NT2/D1 (cell line): ENCODE measurements around the gene RTN4RL1.

ENCODE experiments used
- DNase-seq: peaks from one replicate; pipeline ENCODE4 v3.0.0-alpha.2; 2011; ENCODE audit warnings: low read depth, low spot score
- H3K27me3 ChIP-seq: 2 replicates; pipeline ENCODE4 v1.6.0; 2011; ENCODE audit warnings: mild to moderate bottlenecking; ENCODE audit not compliant: insufficient read length, insufficient read depth
- H3K36me3 ChIP-seq: 2 replicates; pipeline ENCODE4 v1.6.1; 2011; ENCODE audit warnings: mild to moderate bottlenecking, low read length, mixed read lengths; ENCODE audit not compliant: insufficient read depth, insufficient read length
- H3K4me1 ChIP-seq: 2 replicates; pipeline ENCODE4 v1.5.1; 2011; ENCODE audit not compliant: insufficient read depth, insufficient read length
- H3K4me3 ChIP-seq: 2 replicates; pipeline ENCODE4 v1.5.1; 2011; ENCODE audit warnings: low read depth; ENCODE audit not compliant: insufficient read length
- H3K9ac ChIP-seq: 2 replicates; pipeline ENCODE4 v1.6.0; 2011; ENCODE audit warnings: low read depth; ENCODE audit not compliant: insufficient read length
- H3K9me3 ChIP-seq: 2 replicates; pipeline ENCODE4 v1.5.1; 2011; ENCODE audit warnings: mild to moderate bottlenecking, low read length; ENCODE audit not compliant: insufficient read depth
- SUZ12 ChIP-seq: IDR thresholded peaks from 2 replicates; pipeline ENCODE4 v1.6.1; 2011; ENCODE audit not compliant: insufficient read length, insufficient read depth; ENCODE audit errors: extremely low read depth
- YY1 ChIP-seq: IDR thresholded peaks from 2 replicates; pipeline ENCODE4 v1.6.1; 2011; ENCODE audit not compliant: insufficient read length, insufficient read depth
- ZNF274 ChIP-seq: IDR thresholded peaks from 2 replicates; pipeline ENCODE4 v1.6.1; 2011; ENCODE audit warnings: mild to moderate bottlenecking, low read depth, low read length

Gene RTN4RL1

GRCh38 chr17:1928976-1929375 lies 96.2 kb downstream of the RTN4RL1 start:
- H3K27me3 ChIP-seq, result no peaks in the 10 kb centered on the region
- DNase-seq, result no peak

GRCh38 chr17:1920948-1921351 lies 104.2 kb downstream of the RTN4RL1 start:
- H3K9ac ChIP-seq, result no peak overlapping the region
- H3K4me1 ChIP-seq, result peaks cover 2% of the 10 kb centered on the region
- no peaks in the 10 kb centered on the region for H3K9me3 ChIP-seq
- H3K36me3 ChIP-seq, result no peaks in the 10 kb centered on the region
- no peak for TF ChIP-seq SUZ12
- TF ChIP-seq ZNF274, result no peak
- no peak for TF ChIP-seq YY1
- DNase-seq, result no peak
- no peaks in the 10 kb centered on the region for H3K27me3 ChIP-seq
- H3K4me3 ChIP-seq, result no peak overlapping the region

More at GRCh38 chr17:1928976-1929375, 96.2 kb downstream of the RTN4RL1 start:
- Histone ChIP-seq H3K9ac (no peak overlapping the region), H3K4me1 (peaks cover 5% of the 10 kb centered on the region), H3K9me3 (no peaks in the 10 kb centered on the region), H3K36me3 (no peaks in the 10 kb centered on the region), H3K4me3 (no peak overlapping the region)
- TF ChIP-seq YY1 (no peak), ZNF274 (no peak), SUZ12 (no peak)

- no peaks in the 10 kb centered on the region for H3K27me3 ChIP-seq
- no peak for DNase-seq
- TF ChIP-seq ZNF274 (no peak), YY1 (no peak), SUZ12 (no peak)
- H3K9ac ChIP-seq, result no peak overlapping the region
- H3K36me3 ChIP-seq, result no peaks in the 10 kb centered on the region
- peaks cover 4% of the 10 kb centered on the region for H3K4me1 ChIP-seq
- no peak overlapping the region for H3K4me3 ChIP-seq
- H3K9me3 ChIP-seq, result no peaks in the 10 kb centered on the region
Measured at GRCh38 chr17:1919201-1919600, 105.9 kb downstream of the RTN4RL1 start.

- no peaks in the 10 kb centered on the region for H3K9me3 ChIP-seq
- no peaks in the 10 kb centered on the region for H3K36me3 ChIP-seq
- no peak overlapping the region for H3K9ac ChIP-seq
- H3K4me1 ChIP-seq, result peaks cover 4% of the 10 kb centered on the region
- no peaks in the 10 kb centered on the region for H3K27me3 ChIP-seq
- H3K4me3 ChIP-seq, result no peak overlapping the region
- TF ChIP-seq SUZ12 (no peak), ZNF274 (no peak), YY1 (no peak)
- DNase-seq, result no peak
Measured at GRCh38 chr17:1918346-1919162, 106.6 kb downstream of the RTN4RL1 start.

- TF ChIP-seq YY1 (no peak), ZNF274 (no peak), SUZ12 (no peak)
- H3K36me3 ChIP-seq, result no peaks in the 10 kb centered on the region
- H3K9ac ChIP-seq, result no peak overlapping the region
- DNase-seq, result no peak
- no peaks in the 10 kb centered on the region for H3K9me3 ChIP-seq
- peaks cover 4% of the 10 kb centered on the region for H3K4me1 ChIP-seq
- no peak overlapping the region for H3K4me3 ChIP-seq
- no peaks in the 10 kb centered on the region for H3K27me3 ChIP-seq
Measured at GRCh38 chr17:1916963-1917715, 108.0 kb downstream of the RTN4RL1 start.

GRCh38 chr17:1916316-1916715 lies 108.8 kb downstream of the RTN4RL1 start:
- Histone ChIP-seq H3K4me1 (peaks cover 4% of the 10 kb centered on the region), H3K27me3 (no peaks in the 10 kb centered on the region), H3K9ac (no peak overlapping the region), H3K4me3 (no peak overlapping the region), H3K36me3 (no peaks in the 10 kb centered on the region), H3K9me3 (no peaks in the 10 kb centered on the region)
- TF ChIP-seq YY1 (no peak), SUZ12 (no peak), ZNF274 (no peak)
- DNase-seq, result no peak

GRCh38 chr17:1915889-1916288 lies 109.2 kb downstream of the RTN4RL1 start:
- Histone ChIP-seq H3K9me3 (no peaks in the 10 kb centered on the region), H3K4me1 (peaks cover 4% of the 10 kb centered on the region), H3K36me3 (no peaks in the 10 kb centered on the region), H3K4me3 (no peak overlapping the region), H3K9ac (no peak overlapping the region), H3K27me3 (no peaks in the 10 kb centered on the region)
- TF ChIP-seq ZNF274, result no peak
- no peak for TF ChIP-seq YY1
- TF ChIP-seq SUZ12, result no peak
- DNase-seq, result no peak
